Measurements from ENCODE around the gene CYB5A.

GRCh38 chr18:74328206-74328605 is 36.4 kb upstream of the CYB5A start:
- no peak for TF ChIP-seq POLR2A (IDR thresholded peaks at IDR 0.05; ENCODE audit: low read length)
- no peak for TF ChIP-seq GATA1 (IDR thresholded peaks at IDR 0.05; ENCODE audit: low read depth, low read length)

Measured in erythroblast (primary cell).